ENCODE measurements around the gene SEC24D. TPM values are rescaled to one million over a fixed set of nuclear protein-coding genes. Genes with fewer than 3 reads are reported as not detected.

SEC24D gene
- total RNA-seq, 1 experiment from 2014 or later, result 13.4 TPM

GRCh38 chr4:118846979-118847378, 11.1 kb upstream of the SEC24D start:
- CTCF ChIA-PET, result no interaction called here

DNA sequence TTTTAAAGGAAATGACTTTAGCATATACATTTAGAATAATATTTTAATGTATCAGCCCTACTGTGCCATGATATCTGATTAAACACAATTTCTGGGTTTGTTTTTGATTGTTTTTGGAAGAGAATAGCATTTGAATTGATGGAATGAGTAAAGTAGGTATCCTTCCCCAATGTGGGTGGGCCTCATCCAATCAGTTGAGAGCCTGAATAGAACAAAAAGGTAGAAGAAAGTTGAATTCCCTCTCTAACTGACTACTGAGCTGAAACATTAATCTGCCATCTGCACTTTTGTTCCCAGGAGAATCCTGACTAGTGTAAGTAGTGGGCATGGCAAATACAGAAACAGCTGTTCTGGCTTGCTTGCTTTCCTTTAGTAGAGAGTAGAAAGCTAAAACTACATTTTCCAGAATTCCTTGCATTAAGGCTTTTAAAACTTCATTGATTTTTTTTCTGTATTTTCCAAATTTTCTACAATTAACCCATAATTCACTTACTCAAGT, 9.7 kb upstream of the SEC24D start:
- Histone ChIP-seq H3K27ac (ENCODE audit: low read length) (no peak overlapping the region), H3K4me3 (ENCODE audit: low read depth in 2 of 2, low read length in 2 of 2) (no peak overlapping the region), H3K36me3 (ENCODE audit: control insufficient read depth, insufficient read depth, low read length) (no peaks in the 10 kb centered on the region), H3K27me3 (ENCODE audit: control insufficient read depth, insufficient read depth, low read length) (no peaks in the 10 kb centered on the region), H3K4me1 (ENCODE audit: control insufficient read depth, insufficient read depth, low read length) (no peaks in the 10 kb centered on the region), H3K9me3 (ENCODE audit: control insufficient read depth, insufficient read depth, low read depth, low read length) (no peaks in the 10 kb centered on the region)
- TF ChIP-seq REST (IDR thresholded peaks at IDR 0.05; ENCODE audit: insufficient read depth in 1 of 2, low read depth in 2 of 2, low read length in 1 of 2) (no peak), CTCF (IDR thresholded peaks at IDR 0.05) (no peak)
- no TSS peak for BruUV-seq (replicated peaks)
- DNase-seq (ENCODE audit: low read depth, low spot score) (no peak), ATAC-seq (no peak)
- POLR2A ChIA-PET, result no interaction called here
- in situ Hi-C loops (cut with HindIII; ENCODE audit: low pct_unique_long_range_greater_than_20kb, low sequenced_read_pairs) (no loop called here), intact Hi-C loops (cut with micrococcal nuclease; ENCODE audit: unreplicated experiment) (no loop called here)
- CTCF ChIA-PET, result no interaction called here

More at GRCh38 chr4:118846979-118847378, 11.1 kb upstream of the SEC24D start:
- Histone ChIP-seq H3K27ac (ENCODE audit: low read length) (no peak overlapping the region), H3K27me3 (ENCODE audit: control insufficient read depth, insufficient read depth, low read length) (no peaks in the 10 kb centered on the region), H3K4me3 (ENCODE audit: low read depth in 2 of 2, low read length in 2 of 2) (no peak overlapping the region), H3K4me1 (ENCODE audit: control insufficient read depth, insufficient read depth, low read length) (no peaks in the 10 kb centered on the region), H3K36me3 (ENCODE audit: control insufficient read depth, insufficient read depth, low read length) (no peaks in the 10 kb centered on the region), H3K9me3 (ENCODE audit: control insufficient read depth, insufficient read depth, low read depth, low read length) (no peaks in the 10 kb centered on the region)
- intact Hi-C loops (cut with micrococcal nuclease; ENCODE audit: unreplicated experiment) (no loop called here), in situ Hi-C loops (cut with HindIII; ENCODE audit: low pct_unique_long_range_greater_than_20kb, low sequenced_read_pairs) (no loop called here)
- no TSS peak for BruUV-seq (replicated peaks)
- ATAC-seq (no peak), DNase-seq (ENCODE audit: low read depth, low spot score) (no peak)
- POLR2A ChIA-PET, result no interaction called here
- TF ChIP-seq POLR2AphosphoS5 (IDR thresholded peaks at IDR 0.05; ENCODE audit: low read depth, low read length) (no peak), CTCF (IDR thresholded peaks at IDR 0.05) (no peak), REST (IDR thresholded peaks at IDR 0.05; ENCODE audit: insufficient read depth in 1 of 2, low read depth in 2 of 2, low read length in 1 of 2) (no peak), TCF7L2 (IDR thresholded peaks at IDR 0.05; ENCODE audit: low read depth, low read length) (no peak), SIN3A (IDR thresholded peaks at IDR 0.05; ENCODE audit: borderline replicate concordance, insufficient read depth, low read depth, low read length) (no peak)

Data from Panc1 (cell line).